HG02938 (cell line): ENCODE measurements around the gene PDE7B.
"Not testable (repeated sequence)": the region's sequence is repeated elsewhere in the genome, so short reads cannot be mapped to it uniquely, and the experiment has no call there.

Experiments used
- ATAC-seq: cut with Tn5 transposase; IDR thresholded peaks from one replicate; pipeline ENCODE4 v1.9.1; 2021; ENCODE audit warnings: mild to moderate bottlenecking, moderate library complexity; ENCODE audit not compliant: unreplicated experiment

The PDE7B gene

GRCh38 chr6:135842618-135843392 is 8.7 kb upstream of the PDE7B start:
- no peak for ATAC-seq

DNA sequence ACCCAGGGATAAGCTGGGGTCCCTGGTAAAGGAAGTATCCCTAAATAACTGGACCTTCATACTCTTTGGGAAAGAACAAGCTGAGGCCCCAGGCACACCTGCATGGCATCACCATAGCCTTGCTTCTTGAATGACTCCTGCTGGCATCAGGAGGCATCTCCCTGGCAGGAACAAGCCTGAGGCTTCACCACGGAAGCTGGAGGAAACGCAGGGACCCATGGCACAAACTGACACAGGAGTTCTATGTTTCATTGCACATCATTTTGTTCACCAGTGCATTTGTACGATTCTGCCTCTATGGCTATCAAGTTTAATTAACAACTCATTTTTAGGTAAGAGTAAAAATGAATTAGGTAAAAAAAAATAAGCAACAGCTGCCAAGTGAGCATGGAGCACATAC is 619 bp upstream of the PDE7B start:
- no peak for ATAC-seq

- ATAC-seq, result no peak
Measured at GRCh38 chr6:135852746-135853145, 1.2 kb downstream of the PDE7B start.

GRCh38 chr6:135853227-135853626 is 1.7 kb downstream of the PDE7B start:
- no peak for ATAC-seq

GRCh38 chr6:135853986-135854385 is 2.5 kb downstream of the PDE7B start:
- no peak for ATAC-seq

- peak; percentile 45 for ATAC-seq
Measured at GRCh38 chr6:135854799-135855198, 3.3 kb downstream of the PDE7B start.

- ATAC-seq, result no peak
Measured at GRCh38 chr6:135858931-135859330, 7.4 kb downstream of the PDE7B start.

DNA sequence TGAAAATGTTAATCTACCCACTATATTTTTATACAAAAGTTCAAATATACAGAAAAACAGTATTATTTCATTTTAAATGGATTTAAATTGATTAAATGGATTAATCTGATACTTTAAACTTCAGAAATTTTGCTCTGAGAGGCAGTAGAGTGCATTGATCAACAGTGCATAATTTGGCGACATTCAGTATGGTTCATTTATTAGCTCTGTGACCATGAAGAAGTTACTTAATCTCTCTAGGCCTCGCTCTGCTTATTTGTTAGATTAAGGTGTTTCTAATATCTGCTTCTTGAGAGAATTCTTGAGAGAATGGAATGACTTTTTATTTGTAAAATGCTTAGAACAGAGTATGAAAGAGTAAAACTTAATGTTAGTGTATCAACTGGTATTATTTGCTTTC is 8.9 kb downstream of the PDE7B start:
- ATAC-seq, result no peak

GRCh38 chr6:135861189-135861588 is 9.7 kb downstream of the PDE7B start:
- no peak for ATAC-seq

GRCh38 chr6:135864929-135865328 is 13.4 kb downstream of the PDE7B start:
- not testable (repeated sequence) for ATAC-seq

DNA sequence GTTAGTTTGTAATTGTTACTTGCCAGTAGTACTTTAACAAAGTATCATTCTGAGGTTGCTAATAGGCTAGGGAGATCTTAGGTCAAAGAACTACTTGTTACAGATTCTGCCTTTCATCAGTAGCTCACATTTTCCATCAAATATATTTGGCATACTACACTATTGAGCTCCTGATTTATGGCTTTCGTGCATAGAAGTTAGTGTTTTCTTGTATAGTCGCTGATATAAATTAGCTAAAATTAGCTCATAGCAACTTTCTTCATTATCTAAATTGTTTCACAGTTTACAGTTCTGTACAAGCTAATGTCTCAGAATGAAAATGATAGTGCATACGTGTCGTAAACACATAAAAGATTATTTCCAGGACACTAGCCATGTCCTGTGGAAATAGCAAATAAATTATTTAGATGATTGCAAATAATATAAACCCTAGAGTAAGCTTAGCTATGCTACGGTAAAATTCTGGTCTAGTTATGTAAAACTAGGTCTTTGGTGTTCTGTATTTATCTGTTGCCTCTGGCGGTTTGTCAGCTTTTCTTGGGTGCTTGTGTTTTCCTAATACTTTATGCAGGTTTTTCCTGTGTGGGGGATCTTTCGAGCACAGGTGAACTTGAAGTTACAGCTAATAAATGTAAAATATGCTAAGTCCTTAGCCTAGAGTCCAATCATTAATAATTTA is 15.1 kb downstream of the PDE7B start:
- ATAC-seq, result no peak

DNA sequence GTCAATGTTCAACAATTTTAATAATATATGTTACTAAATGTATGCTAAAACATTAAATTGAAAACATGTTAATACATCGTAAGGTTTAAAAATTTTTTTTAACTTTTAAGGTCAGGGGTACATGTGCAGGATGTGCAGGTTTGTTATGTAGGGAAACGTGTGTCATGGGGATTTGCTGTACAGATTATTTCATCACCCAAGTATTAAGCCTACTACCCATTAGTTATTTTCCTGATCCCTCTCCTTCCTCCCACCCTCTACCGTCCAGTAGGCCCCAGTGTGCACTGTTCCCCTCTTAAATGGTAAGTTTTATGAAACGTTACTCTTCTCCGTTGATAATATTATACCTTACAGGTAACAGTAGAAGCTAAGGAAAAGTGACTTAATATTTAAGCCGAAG is 15.8 kb downstream of the PDE7B start:
- ATAC-seq, result no peak

DNA sequence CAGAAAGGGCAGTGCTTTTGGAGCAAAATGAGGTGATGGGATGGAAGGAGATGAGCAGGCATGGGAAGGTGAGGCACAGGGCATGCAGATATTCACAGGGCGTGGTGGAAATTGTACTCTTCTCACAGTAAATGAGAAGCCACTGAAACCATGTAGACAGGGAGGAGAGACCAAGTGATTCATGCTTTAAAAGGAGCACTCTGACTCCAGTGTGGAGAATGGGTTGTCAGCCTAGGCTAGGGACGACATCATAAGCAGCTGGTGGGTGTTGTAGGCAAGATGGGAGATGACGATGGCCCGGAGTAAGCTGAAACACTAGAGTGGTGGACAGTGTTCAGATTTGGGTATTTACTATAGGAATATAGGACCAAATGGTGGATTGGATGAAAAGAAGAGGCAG is 18.4 kb downstream of the PDE7B start:
- no peak for ATAC-seq

GRCh38 chr6:135870722-135871121 is 19.2 kb downstream of the PDE7B start:
- ATAC-seq, result no peak

GRCh38 chr6:135871296-135871695 is 19.8 kb downstream of the PDE7B start:
- no peak for ATAC-seq

GRCh38 chr6:135871878-135872277 is 20.4 kb downstream of the PDE7B start:
- no peak for ATAC-seq

GRCh38 chr6:135875446-135875845 is 23.9 kb downstream of the PDE7B start:
- ATAC-seq, result no peak

DNA sequence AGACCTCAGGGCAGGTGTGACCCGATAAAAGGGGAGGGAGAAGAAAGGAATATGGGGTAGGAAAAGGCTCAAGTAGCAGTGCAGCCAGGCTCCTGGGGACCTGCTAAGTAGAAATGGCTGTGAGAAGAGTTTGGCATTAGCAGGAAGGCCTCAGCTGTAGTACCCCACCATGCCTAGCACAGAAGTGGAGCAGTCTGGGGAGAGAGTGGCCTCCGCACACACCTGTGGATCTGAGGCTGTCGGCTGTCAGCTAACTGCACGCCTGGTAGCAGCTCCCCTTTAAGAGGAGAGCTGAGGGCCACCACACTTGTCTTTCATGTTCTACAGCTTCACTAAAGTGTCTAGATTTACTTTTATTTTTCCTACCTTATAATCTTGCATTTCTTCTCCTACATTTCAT is 24.6 kb downstream of the PDE7B start:
- no peak for ATAC-seq

DNA sequence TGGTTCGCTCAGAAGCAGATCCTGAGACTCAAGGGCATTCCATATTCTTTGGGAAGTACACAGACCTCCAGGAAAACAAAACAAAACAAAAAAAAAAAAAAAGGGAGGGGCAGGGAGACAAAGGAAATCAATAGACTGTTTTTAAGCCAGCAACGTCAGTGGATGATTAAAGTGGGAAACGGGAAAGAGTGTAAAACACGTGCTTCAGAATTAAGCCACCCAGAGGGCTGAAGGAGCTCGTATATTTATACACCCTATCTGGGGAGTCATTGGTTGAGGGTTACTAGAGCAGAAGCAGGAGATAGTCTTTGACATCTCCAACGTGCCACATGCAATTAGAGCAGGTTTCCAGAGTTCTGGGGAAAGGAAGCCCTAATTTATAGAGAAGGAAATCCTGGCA is 26.2 kb downstream of the PDE7B start:
- ATAC-seq, result no peak

DNA sequence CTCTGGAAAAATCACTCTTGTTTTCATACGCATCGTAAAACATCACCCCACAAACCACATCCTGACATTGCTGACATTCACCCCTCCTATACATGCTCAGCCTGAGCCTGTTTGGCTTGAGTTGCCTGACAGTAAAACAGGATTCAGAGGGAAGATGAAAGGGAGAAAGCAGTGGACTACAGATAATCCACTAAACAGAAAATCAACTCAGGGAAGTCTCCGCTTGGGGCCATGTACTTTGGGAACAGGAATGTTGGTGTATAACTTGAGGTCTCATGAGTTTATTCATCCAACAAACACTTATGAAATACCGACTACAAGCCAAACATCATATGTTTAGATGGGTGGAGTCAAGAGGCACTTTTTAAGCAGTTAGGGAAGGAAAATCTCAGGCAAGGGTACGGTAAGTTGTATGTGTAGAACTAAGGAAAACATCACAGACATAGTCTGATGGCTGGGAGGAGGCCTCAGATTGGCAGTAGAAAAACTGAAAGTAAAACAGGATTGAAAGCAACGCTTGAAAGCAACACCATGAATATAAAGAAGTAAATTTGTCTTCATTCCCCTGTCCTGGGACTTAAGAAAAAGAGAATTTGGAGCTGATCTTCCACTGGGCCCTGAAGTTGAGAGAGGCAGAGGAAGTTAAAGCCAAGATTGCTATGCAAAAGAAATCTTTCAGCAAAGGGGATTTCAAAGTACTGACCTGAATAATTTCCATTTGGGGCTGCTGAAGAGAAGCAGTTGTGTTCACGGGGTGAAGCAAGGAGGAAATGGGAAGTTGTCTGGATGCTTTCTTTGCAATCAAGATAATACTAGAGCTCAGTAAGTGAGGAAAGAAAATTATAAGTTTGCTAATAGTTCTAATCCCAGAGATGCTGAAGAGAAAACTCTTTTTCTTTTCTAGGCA is 28.8 kb downstream of the PDE7B start:
- ATAC-seq, result peak; percentile 97

DNA sequence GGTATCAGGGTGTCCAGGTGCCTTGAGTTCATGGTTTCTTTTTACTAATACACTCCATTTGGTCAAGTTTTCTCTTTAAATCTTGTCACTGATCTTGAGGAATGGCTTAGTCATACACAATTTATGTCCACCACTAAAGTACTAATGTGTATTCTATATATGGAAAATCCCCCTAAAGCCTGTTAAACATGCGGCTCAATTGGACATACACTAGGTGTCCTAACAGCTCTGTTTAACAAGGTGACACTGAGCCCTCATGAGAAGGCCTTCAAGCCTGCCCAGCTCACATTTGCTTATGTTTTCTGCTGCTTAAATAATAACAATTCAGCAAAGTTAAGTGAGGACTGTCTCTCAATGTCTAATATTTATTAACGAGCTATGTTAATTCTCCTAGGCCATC is 31.5 kb downstream of the PDE7B start:
- ATAC-seq, result no peak

DNA sequence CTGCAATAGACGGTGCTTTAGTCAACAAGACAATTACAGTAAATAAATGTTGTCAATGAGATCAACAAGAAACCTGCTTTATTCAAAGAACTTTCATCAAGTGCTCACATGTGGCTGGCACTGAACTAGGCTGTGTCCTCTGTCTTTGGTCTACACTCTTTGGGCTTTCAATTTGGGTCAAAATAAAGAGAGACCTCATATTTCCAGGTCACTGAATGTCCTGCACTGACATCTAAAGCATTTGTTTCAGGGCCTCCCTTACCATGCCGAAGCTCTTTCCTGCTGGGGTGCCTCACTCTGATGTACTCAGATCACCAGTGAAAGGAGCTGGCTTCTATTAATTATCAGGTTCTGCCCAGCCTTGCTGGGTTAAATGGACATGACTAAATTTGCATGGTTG is 32.0 kb downstream of the PDE7B start:
- ATAC-seq, result no peak
